HEK293 (cell line): ENCODE data around the gene UCK2.

Experiments
- CTCF ChIP-seq: fragments of 450-650 bp; formaldehyde crosslinking; IDR thresholded peaks from 2 replicates; pipeline ENCODE4 v1.5.1; 2016; ENCODE audit warnings: missing biosample characterization, missing genetic modification characterization
- HOXA7 ChIP-seq: sonication (generic); formaldehyde crosslinking; IDR thresholded peaks from 2 replicates; pipeline ENCODE4 v1.8.1; 2022; ENCODE audit warnings: missing genetic modification reagents, borderline replicate concordance
- SP3 ChIP-seq: fragments of 450-650 bp; formaldehyde crosslinking; IDR thresholded peaks from 2 replicates; pipeline ENCODE4 v1.5.1; 2016; ENCODE audit warnings: missing biosample characterization, missing genetic modification characterization
- ZNF121 ChIP-seq: fragments of 450-650 bp; formaldehyde crosslinking; IDR thresholded peaks from 2 replicates; pipeline ENCODE4 v1.5.1; 2016; ENCODE audit warnings: missing biosample characterization, missing genetic modification characterization
- ZNF324 ChIP-seq: fragments of 450-650 bp; formaldehyde crosslinking; IDR thresholded peaks from 2 replicates; pipeline ENCODE4 v1.5.1; 2016; ENCODE audit warnings: missing biosample characterization, missing genetic modification characterization
- ZNF510 ChIP-seq: fragments of 450-650 bp; formaldehyde crosslinking; IDR thresholded peaks from 2 replicates; pipeline ENCODE4 v1.5.1; 2018; ENCODE audit warnings: mild to moderate bottlenecking, missing genetic modification characterization, missing biosample characterization; ENCODE audit not compliant: insufficient replicate concordance
- ZNF558 ChIP-seq: fragments of 450-650 bp; formaldehyde crosslinking; IDR thresholded peaks from 2 replicates; pipeline ENCODE4 v1.5.1; 2016; ENCODE audit warnings: missing biosample characterization, missing genetic modification characterization
- ZNF624 ChIP-seq: fragments of 450-650 bp; formaldehyde crosslinking; IDR thresholded peaks from 2 replicates; pipeline ENCODE4 v1.5.1; 2017; ENCODE audit warnings: missing biosample characterization, missing genetic modification characterization
- ZNF768 ChIP-seq: fragments of 450-650 bp; formaldehyde crosslinking; IDR thresholded peaks from 2 replicates; pipeline ENCODE4 v1.5.1; 2018; ENCODE audit warnings: missing biosample characterization, mild to moderate bottlenecking, missing genetic modification characterization

- TF ChIP-seq ZNF121 (tag by site-specific recombination) (no peak), ZNF768 (no peak), CTCF (tag by site-specific recombination) (no peak), ZNF624 (tag by site-specific recombination) (no peak), ZNF324 (tag by site-specific recombination) (no peak), ZNF558 (tag by site-specific recombination) (no peak), ZNF510 (tag by site-specific recombination) (no peak), SP3 (tag by site-specific recombination) (no peak), HOXA7 (CRISPR knock-in tag) (no peak)
Observed at GRCh38 chr1:165905853-165906252, 78.4 kb downstream of the UCK2 start.
